ENCODE measurements around the gene ABCC3.

DNA sequence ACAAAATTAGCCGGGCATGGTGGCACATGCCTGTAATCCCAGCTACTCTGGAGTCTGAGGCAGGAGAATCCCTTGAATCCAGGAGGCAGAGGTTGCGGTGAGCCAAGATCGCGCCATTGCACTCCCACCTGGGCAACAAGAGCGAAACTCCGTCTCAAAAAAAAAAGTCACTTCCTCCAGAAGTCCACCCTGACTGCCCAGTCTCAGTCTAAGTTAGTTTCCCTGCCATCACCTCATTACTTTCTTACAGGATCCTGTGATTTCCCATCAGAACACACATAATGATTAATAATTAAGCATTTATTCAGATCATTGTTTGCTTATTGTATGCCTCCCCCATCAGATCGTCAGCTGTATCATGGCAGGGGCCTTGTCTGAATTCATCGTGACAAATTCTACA is 31.6 kb downstream of the ABCC3 start:
- TF ChIP-seq, protein P1, sequence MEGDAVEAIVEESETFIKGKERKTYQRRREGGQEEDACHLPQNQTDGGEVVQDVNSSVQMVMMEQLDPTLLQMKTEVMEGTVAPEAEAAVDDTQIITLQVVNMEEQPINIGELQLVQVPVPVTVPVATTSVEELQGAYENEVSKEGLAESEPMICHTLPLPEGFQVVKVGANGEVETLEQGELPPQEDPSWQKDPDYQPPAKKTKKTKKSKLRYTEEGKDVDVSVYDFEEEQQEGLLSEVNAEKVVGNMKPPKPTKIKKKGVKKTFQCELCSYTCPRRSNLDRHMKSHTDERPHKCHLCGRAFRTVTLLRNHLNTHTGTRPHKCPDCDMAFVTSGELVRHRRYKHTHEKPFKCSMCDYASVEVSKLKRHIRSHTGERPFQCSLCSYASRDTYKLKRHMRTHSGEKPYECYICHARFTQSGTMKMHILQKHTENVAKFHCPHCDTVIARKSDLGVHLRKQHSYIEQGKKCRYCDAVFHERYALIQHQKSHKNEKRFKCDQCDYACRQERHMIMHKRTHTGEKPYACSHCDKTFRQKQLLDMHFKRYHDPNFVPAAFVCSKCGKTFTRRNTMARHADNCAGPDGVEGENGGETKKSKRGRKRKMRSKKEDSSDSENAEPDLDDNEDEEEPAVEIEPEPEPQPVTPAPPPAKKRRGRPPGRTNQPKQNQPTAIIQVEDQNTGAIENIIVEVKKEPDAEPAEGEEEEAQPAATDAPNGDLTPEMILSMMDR (IDR thresholded peaks at IDR 0.05): no peak
- TF ChIP-seq POLR2A (IDR thresholded peaks at IDR 0.05): no peak

Data from lower leg skin (tissue), 3 donors.